Stimulated activated CD8-positive, alpha-beta memory T cell treated with anti-CD3 and anti-CD28 coated beads, Interleukin-7, amount 100 ng/mL, for 24 hours (primary cell): ENCODE data around the gene MICA.
"Not testable (repeated sequence)": the region's sequence is repeated elsewhere in the genome, so short reads cannot be mapped to it uniquely, and the experiment has no call there.

Source experiments
- DNase-seq: peaks from one replicate; pipeline ENCODE4 v3.0.0-alpha.2; 2020; ENCODE audit warnings: low read depth

MICA gene

DNA sequence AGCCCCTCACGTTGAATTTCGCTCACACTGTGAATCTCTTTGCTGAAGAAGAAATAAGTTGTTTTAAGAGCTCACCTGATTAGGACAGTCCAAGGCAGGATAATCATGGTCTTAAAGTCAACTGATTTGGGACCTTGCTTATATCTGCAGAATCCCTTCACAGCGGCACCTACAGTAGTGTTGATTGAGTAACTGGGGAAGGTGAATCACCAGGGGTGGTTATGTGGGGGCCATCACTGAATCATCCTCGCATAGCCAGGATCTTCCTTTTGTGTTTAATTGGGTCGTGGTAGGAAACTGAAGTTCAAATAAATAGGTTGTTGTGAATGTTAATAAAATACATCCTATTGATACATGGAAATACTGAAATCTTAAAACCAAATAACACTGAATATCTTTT, 20.2 kb upstream of the MICA start:
- no peak for DNase-seq

DNA sequence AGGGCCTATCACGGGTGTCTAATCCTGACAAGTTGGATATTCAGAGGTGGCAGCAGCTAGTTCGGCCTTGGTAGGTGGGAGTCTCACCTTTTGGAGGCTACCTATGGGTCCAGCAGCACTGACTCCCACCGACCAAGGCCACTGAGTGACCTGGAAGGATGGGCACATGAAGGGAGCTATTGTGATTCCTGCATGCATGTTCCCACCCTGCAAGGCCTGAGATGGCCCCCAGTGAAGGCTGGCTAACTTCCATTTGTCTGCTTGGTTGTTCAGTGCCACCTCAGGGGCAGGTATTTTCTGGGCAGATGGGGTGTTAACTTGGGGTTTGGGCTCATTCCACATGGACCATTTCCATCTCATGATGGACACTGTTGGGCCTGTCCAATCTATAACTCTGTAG, 18.4 kb upstream of the MICA start:
- DNase-seq = no peak

DNA sequence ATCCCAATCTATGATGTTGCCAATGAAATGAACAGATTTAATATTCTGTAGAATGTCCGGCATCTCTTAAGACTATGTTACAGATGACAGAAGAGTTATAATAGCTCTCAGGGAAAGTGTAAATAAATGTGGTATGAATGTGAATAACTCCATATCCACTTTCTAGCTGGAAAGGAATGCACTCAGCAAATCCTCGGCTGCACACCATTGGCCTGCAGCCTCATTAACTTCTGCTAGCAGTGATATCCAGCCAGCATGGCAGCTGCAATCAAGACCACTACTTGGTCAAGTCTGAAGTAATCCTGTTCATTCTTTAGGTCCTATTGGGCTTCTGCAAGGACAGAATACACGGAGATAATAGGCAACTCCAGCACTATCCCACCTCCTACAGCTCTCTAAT, 17.3 kb upstream of the MICA start:
- DNase-seq = no peak

DNA sequence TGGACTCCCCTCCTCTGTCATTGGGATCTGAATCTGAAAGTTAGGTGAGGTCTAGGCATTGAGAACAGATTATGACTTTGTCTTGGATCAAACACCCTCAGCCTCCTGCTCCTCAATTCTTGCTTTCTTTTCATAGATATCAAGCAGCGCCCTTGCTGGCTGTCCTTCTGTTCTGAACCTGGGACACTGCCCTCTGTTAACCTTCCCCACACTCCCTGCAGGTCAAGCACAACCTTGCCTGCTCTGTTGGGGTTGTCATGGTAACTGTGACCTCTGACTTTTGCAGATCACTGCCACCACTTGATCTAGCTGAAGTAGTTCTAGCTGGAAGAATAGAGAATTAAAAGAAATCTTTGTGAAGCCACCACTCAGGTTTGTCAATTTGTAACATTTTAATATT, 16.4 kb upstream of the MICA start:
- DNase-seq = no peak

DNA sequence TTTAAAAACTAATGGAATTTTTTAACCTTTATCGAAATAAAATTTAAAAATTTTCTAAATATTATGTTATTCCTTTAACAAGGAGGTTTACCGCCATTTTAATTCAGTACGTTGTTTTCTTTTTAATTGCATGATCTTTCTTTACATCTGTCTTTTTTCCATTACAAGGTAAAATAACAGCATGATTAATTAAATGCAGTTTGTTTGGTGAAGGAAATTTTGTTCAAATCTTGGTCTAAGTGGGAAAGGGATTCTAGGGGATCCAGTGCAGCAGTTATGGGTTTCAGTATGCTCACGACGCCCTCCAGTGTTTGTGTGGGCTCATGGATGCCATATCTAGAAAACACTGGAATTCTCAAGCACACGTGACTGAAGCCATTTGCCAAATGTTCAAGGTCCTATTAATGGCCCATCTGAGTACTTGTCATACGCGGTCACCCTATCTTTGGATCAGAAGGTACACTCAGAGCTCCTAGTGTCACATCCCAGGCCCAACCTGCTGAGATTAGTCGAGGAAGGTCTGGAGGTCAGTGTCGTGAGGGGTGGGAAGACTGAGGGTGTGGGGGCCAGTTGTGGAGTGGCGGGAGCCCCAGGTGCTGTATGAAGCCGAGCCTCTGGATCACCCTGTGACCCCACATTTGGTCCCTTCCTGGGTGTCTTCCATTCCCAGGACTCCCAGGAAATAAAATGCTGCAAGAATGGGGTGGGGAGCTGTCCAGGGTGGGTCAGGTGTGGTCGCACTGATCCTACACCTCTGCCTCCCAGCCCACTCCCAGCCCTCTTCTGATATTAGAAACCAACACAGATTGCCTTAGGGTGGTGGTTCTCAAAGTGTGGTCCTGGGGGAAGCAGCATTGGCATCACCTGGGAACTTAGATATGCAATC, 14.2 kb upstream of the MICA start:
- DNase-seq = not testable (repeated sequence)

DNA sequence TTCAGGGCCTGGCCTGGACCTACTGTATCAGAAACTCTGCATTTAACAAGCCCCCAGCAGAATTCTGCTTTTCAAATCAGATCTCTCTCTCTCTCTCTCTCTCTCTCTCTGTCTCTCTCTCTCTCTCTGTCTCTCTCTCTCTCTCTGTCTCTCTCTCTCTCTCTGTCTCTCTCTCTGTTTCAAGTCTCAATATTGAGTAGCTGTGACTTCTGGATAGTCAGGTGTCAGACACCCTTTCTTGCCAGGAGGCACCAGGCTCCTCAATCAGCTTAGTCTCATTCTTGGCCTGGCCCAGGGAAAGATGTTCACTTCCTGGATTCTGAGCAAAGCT, 13.6 kb upstream of the MICA start:
- DNase-seq = not testable (repeated sequence)

DNA sequence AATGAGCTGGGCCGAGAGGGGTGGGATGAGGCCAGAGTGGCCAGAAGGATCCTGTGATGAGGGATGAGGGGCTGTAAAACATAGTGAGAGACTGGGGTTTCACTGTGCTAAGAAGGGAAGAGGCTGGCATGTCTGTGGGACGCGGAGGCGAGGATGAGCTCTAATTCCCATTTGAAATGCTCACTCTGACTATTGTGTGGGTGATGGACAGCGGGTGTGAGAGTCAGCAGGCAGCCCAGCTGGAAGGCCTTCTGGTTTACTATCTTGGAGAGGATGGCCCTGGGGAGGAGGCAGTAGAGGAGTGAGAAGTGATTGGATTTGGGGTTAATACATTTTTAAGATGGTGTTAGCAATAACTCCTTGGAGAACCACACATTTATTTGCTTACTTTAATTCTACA, 9.5 kb upstream of the MICA start:
- no peak for DNase-seq

DNA sequence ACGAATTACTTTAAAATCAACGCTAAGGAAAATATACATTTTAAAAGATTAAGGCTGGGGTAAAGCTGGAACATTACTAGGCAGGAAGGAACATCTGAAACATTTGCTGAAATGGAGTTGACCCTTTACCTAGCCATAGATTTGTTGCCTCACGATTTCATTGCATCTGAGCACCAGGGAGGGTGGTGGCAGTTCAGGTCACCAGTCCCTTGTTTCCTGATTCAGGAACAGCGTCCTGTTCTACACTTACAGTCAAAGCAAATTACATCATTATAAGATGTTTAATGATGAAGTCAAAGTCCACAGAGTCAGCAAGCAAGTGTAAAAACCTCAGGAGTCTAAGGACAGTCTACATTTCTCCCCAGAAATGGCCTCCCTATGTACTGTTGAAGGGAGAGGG, 9.0 kb upstream of the MICA start:
- DNase-seq = no peak

DNA sequence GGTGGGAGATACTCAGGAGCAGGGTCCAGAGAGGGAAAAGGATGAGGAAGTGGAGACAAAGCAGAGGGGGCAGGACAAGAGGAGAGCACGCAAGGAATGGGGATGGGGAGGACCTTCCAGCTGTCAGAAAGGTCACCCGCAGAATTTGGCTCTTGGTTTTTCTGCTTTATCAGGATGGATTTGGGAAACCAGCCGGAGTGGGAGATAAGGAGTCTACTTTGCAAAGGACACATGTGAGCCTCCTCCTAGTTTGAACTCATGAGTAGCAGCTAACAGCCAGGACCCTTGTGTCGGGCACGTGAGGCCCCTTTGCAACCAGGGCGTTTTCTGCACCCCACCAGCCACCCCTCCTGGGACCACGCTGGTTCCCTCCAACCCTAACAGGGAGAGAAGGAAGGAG, 7.6 kb upstream of the MICA start:
- DNase-seq = no peak

DNA sequence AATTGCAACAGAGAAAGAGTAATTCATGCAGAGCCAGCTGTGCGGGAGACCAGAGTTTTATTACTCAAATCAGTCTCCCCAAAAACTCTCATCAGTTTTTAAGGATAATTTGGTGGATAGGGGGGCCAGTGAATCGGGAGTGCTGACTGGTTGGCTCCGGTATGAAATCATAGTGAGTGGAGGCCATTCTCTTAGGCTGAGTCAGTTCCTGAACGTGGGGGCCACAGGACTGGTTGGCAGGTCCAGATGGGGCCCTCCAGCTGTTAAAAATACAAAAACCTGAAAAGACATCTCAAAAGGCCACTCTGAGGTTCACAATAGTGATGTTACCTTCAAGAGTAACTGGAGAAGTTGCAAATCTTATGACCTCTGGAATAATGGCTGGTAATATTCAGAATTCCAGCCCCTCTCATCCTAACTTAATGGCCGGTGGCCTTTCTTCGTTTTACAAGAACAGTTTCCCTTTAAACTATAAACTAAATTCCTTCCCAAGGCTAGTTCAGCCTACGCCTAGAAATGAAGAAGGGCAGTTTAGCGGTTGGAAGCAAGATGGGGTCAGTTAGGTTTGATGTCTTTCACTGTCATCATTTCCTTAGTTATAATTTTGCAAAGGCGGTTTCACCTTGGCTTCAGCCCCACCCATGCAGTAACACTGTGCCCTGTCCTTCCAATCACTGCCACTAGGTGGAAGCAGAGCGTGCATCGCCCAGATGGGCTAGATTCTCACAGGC, 6.8 kb upstream of the MICA start:
- peak; percentile 85 for DNase-seq

DNA sequence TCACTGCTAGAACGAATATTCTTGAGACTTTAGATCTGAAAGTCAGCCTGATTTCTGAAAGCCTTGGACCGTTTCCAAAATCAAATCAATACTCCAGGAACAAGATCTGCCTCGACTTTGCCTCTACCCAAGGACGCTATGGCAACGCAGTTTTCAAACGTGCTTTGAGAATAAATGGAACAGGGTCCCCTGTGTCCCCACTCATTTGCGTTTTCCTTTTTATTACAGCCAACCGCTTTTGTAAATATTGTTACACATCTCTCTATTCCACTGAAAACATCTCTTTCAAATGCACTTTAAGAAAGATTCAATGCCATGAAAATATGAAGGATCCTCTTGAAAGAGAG, 6.3 kb upstream of the MICA start:
- not testable (repeated sequence) for DNase-seq

DNA sequence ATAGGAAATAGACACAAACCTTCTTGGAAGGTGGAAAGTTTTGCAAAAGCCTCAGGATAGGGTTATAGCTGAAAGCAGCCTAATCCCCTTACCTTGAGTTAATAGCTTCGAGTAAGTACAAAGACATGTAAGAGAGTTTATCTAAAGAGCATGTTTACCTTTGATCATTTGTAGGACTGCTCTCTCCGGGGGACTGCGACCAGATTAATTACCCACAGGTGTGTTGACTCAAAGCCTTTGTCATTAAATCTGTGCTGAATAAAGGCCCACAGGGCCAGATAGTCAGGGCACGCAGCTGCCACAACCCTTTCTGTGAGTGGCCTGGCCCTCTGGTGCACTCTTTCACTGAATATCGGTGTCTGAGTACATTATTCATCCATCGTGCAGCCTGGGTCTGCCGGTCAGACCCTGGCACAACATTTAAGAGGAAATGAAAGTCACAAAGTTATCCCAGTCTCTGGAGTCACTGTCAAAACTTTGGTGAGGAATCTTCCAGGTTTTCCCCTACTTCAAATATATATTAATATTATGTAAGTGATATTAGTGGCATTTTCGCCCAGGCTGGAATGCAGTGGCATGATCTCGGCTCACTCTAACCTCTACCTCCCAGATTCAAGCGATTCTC, 5.4 kb upstream of the MICA start:
- DNase-seq = no peak

DNA sequence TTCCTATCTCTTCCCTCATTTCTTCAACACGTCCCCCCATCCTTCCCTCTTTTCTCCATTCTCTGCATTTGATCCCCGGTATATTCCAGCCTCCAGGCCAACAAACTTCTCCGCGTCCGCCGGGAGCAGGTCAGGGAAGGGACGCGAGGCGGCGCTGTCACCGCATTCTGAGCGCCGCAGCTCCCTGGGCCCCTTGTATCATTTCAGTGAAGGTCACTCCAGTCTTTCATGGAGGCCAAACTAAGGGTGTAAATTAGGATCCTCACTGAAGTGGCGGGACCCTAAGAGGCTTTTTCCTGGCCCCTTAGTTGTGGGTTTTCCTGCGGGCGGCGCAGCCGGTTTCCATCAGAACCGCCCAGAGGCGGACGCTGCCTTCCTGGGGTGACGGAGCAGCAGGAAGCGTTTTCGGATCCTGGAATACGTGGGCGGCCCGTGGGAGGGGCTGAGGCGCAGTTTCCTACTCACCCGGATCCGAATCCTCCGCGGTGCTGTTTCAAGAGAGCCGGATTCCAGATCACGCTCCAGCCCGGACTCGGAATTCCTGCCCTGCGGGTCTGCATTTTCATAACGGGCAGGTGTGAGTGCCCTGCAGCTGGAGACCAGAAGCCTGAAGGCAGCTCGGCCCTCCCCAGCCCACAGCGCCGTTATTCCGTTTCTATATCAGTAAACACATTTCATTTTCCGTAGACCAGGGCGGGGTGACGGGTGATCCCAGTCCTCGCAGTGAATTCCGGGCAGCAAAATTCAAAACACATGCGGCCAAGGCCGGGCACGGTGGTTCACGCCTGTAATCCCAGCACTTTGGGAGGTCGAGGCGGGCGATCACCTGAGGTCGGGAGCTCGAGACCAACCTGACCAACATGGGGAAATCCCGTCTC, 3.6 kb upstream of the MICA start:
- no peak for DNase-seq

DNA sequence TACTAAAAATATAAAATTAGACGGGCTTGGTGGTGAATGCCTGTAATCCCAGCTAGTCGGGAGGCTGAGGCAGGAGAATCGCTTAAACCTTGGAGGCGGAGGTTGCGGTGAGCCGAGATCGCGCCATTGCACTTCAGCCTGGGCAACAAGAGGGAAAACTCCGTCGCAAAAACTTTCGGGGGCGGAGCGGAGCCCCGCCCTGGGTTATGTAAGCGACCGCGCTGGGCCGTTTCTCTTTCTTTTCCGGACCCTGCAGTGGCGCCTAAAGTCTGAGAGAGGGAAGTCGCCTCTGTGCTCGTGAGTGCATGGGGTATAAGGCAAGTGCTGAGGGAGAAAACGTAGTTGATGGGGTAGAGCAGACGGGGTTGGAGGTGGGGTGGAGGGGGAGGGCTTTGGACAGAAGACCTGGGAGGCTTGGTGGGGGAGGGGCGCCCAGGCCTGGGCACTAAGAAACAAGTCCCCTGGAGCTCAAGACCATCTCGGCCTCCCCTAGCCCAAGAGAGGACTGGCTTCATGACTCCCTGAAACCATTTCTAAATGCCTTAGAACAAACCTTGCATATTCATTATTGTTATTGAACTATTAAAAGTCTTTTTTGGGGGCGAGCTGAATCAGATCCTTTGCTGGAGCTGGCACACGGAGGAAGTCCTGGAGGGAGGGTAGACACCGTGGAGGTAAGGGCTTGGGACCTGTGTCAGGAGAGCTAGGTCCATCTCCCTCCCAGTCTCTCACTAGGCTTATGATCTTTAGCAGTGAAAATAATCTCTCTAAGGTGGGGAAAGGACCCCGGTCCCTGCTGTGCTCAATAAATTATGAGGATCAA, 2.7 kb upstream of the MICA start:
- no peak for DNase-seq

DNA sequence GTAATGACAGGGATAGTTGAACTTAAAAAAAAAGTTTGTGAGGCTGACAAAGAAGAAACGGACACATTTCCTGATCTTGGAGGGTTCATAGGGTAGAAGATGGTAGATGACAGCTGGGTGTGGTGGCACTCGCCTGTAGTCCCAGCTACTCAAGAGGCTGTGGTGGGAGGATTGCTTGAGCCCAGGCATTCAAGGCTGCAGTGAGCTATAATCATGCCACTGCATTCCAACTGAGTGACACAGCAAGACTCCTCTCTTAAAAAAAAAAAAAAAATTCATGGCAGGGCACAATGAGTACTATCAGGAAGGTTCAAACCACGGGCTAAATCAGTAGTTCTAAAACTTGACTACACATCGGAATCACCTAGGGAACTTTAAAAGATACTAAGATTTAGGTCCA, 2.0 kb upstream of the MICA start:
- no peak for DNase-seq

DNA sequence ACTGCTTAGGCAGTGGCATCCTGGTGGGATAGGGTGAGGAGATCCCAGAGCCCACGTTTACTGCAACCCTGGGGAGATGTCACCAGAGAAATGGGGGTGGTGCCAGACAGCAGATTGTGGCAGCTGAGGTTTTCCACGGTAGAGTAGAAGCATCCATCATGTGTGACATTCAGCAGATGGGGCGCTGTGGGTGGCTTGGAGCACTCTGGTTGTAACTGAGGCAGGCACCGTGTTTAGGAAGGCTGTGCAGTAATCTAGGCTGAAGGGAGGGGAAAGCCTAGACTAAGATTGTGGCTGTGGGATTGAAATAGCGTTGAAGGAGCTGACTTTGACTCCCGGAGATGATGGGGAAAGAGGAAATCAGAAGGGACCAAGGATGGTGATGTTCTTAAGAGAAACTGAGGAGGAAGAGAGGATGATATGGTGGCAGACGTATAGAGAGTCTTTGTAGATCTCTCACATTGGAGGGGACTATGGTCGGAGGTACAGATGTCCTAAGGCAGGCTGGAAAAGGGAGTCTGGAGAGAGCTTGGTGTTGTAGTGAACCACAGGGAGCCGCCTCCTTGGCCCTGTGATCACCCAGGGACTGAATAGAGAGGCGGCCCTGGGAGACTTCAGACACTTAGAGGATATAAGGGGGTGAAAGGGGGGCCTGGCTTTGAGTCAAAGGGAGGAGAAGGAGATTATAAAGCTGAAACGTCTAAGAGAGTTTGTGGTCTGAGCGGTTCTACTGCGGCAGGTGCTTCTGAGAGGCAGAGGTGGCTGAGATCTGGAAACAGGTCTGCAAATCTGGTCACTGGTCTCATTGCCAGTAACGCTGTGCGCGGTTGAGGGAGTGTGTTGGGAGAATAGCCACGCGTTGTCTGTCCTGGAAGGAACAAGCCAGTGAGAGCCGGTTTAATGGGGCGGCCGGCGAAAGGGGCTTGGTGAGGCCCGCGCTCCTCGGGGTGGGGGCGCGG, 792 bp upstream of the MICA start:
- DNase-seq = no peak

DNA sequence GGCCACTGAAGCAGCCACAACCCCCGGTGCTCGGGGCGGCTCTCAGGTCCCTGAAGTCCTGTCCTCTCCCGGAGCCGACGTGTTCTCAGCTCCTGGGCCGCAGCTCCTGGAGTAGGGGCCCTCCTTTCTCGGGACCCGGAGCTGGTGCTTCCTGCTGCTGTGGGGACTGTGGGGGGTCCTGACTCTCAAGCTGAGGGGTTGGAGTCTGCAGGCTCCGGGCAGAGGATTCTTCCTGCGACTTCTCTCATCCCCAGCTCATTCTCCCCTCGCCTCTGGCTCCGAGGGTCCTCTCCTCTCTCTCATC, 618 bp downstream of the MICA start:
- not testable (repeated sequence) for DNase-seq

DNA sequence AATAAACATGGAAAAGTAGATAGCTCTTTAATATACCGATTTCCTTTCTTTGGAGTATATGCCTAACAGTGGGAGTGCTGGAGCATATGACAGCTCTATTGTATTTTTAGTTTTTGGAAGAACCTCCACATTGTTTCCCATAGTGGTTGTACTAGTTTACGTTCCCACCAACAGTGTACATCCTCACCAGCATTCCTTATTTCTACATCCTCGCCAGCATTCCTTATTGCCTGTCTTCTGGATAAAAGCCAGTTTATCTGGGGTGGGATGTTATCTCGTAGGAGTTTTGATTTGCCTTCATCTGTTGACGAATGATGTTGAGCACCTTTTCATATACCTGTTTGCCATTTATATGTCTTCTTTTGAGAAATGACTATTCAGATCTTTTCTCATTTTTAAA, 2.6 kb downstream of the MICA start:
- DNase-seq = no peak

DNA sequence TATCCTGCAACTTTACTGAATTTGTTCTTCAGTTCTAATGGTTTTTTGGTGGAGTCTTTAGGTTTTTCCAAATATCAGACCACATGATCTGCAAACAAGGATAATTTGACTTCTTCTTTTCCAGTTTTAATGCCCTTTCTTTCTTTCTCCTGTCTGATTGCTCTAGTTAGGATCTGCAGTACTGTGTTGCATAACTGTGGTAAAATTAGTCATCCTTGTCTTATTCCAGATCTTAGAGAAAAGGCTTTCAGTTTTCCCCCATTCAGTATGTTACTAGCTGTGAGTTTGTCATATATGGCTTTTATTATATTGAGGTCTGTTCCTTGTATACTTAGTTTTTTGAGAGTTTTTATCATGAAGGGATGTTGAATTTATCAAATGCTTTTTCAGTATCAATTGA, 4.3 kb downstream of the MICA start:
- DNase-seq = no peak

DNA sequence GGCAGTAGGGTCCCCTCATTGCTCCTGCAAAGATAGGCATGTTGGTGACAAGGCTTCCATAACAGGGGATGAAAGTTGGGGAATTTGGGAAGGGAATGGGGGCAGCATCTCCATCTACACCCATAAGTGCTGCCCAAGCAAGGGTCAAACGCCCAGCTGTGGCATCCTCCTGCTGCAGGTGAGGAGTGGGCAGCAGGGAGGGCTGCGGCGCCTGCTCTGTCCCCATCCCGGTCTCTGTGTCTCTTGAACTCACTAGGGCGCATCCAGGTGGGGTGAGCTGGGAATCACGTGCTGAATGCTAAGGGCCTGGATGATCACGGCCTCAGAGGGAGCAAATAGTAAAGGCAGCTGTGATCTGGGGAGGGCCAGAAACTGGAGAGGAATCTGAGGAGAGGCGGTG, 9.1 kb downstream of the MICA start:
- no peak for DNase-seq
